Fibroblast of lung (primary cell): ENCODE measurements around the gene ST6GALNAC1. TPM values are rescaled to one million over a fixed set of nuclear protein-coding genes. Genes with fewer than 3 reads are reported as not detected.

Source experiments
- DNase-seq, 2 donors: peaks; one replicate each; pipeline versions ENCODE4 v3.0.0 to v3.0.0-alpha.2; 2010; ENCODE audit warnings: low read depth in 2 of 2
- H2AFZ ChIP-seq: 2 replicates; pipeline ENCODE4 v1.5.1; 2012; ENCODE audit warnings: low read length, control low read depth, inconsistent platforms
- H3K27ac ChIP-seq: 2 replicates; pipeline ENCODE4 v1.5.1; 2011; ENCODE audit warnings: low read length, control low read depth; ENCODE audit not compliant: insufficient read depth
- H3K27me3 ChIP-seq: 2 replicates; pipeline ENCODE4 v1.5.1; 2011; ENCODE audit warnings: mild to moderate bottlenecking, low read length; ENCODE audit not compliant: control insufficient read depth, insufficient read depth
- H3K36me3 ChIP-seq: 2 replicates; pipeline ENCODE4 v1.5.1; 2011; ENCODE audit warnings: low read length; ENCODE audit not compliant: control insufficient read depth, insufficient read depth
- H3K4me1 ChIP-seq: 2 replicates; pipeline ENCODE4 v1.5.1; 2011; ENCODE audit warnings: low read length; ENCODE audit not compliant: control insufficient read depth, insufficient read depth; ENCODE audit errors: extremely low read depth
- H3K4me2 ChIP-seq: 2 replicates; pipeline ENCODE4 v1.5.1; 2011; ENCODE audit warnings: low read length, control low read depth; ENCODE audit not compliant: insufficient read depth; ENCODE audit errors: extremely low read depth
- H3K4me3 ChIP-seq, 4 experiments: fragments of 200-600 bp in 1 of 4; sonication (generic) in 1 of 4; replicated peaks in 1 of 4; 2 replicates each; pipeline ENCODE4 v1.5.1; 2011 to 2016; ENCODE audit warnings: low read length in 4 of 4, low read depth in 3 of 4, mild to moderate bottlenecking in 3 of 4, control low read depth in 2 of 4, inconsistent platforms in 1 of 4, mixed read lengths in 1 of 4; ENCODE audit not compliant: insufficient read depth in 1 of 4; ENCODE audit errors: control extremely low read depth in 1 of 4
- H3K79me2 ChIP-seq: 2 replicates; pipeline ENCODE4 v1.5.1; 2012; ENCODE audit warnings: mild to moderate bottlenecking, low read length, inconsistent platforms; ENCODE audit not compliant: control insufficient read depth, insufficient read depth
- H3K9ac ChIP-seq: 2 replicates; pipeline ENCODE4 v1.5.1; 2011; ENCODE audit warnings: mild to moderate bottlenecking, low read length, control low read depth; ENCODE audit not compliant: insufficient read depth
- H3K9me3 ChIP-seq: 2 replicates; pipeline ENCODE4 v1.5.1; 2012; ENCODE audit warnings: low read depth, low read length; ENCODE audit not compliant: control insufficient read depth, insufficient read depth
- H4K20me1 ChIP-seq: 2 replicates; pipeline ENCODE4 v1.5.1; 2011; ENCODE audit warnings: low read length; ENCODE audit not compliant: control insufficient read depth, insufficient read depth; ENCODE audit errors: extremely low read depth
- CTCF ChIP-seq, 2 donors: IDR thresholded peaks in 1 of 2; conservative IDR thresholded peaks in 1 of 2; 1 replicate in 1 of 2; 2 replicates in 1 of 2; pipeline ENCODE4 v1.5.1; 2011 to 2012; ENCODE audit warnings: low read length in 2 of 2, control low read depth in 1 of 2, inconsistent platforms in 1 of 2, low read depth in 1 of 2, mild to moderate bottlenecking in 1 of 2
- EZH2 ChIP-seq: IDR thresholded peaks from 2 replicates; pipeline ENCODE4 v1.5.1; 2012; ENCODE audit warnings: low read length, control low read depth, mild to moderate bottlenecking; ENCODE audit errors: missing control alignments
- polyA plus RNA-seq, 2 donors: library from polyadenylated mRNA; depleted of rRNA in 1 of 2; stranded (reverse) in 1 of 2; unstranded in 1 of 2; fragments of >200 nt; gene quantifications; 2 replicates each; pipeline ENCODE4 v1.2.1, GENCODE V29; 2011 to 2012; ENCODE audit warnings: missing spikeins in 1 of 2
- total RNA-seq: library from RNA; depleted of rRNA; stranded (reverse); fragments of >200 nt; gene quantifications from 2 replicates; pipeline ENCODE4 v1.2.1, GENCODE V29; 2014

Gene ST6GALNAC1
- total and polyA plus RNA-seq, 2 donors (not counting 1 experiment from before 2014, with no cell fraction given): not detected

GRCh38 chr17:76684756-76685155 lies 41.2 kb upstream of the ST6GALNAC1 start:
- no peak for TF ChIP-seq EZH2
- no peak for TF ChIP-seq CTCF (conservative IDR thresholded peaks at IDR 0.05 in 1 of 2, IDR thresholded peaks at IDR 0.05 in 1 of 2; ENCODE audit: low read depth in 1 of 2, low read length in 2 of 2)
- Histone ChIP-seq H3K4me3 (no peak overlapping the region), H4K20me1 (no peaks in the 10 kb centered on the region), H3K9ac (no peak overlapping the region), H3K36me3 (peaks cover 18% of the 10 kb centered on the region), H2AFZ (no peak overlapping the region), H3K27ac (no peak overlapping the region), H3K4me2 (no peak overlapping the region), H3K9me3 (no peaks in the 10 kb centered on the region), H3K27me3 (no peaks in the 10 kb centered on the region), H3K79me2 (peaks cover 5% of the 10 kb centered on the region), H3K4me1 (peaks cover 20% of the 10 kb centered on the region)
- DNase-seq: no peak

- peaks cover 17% of the 10 kb centered on the region for H3K4me1 ChIP-seq
- no peaks in the 10 kb centered on the region for H3K27me3 ChIP-seq
- H2AFZ ChIP-seq: no peak overlapping the region
- H3K27ac ChIP-seq: no peak overlapping the region
- TF ChIP-seq CTCF (conservative IDR thresholded peaks at IDR 0.05 in 1 of 2, IDR thresholded peaks at IDR 0.05 in 1 of 2; ENCODE audit: low read depth in 1 of 2, low read length in 2 of 2) (no peak), EZH2 (no peak)
- no peak overlapping the region for H3K4me2 ChIP-seq
- DNase-seq: no peak
- H3K79me2 ChIP-seq: peaks cover 2% of the 10 kb centered on the region
- no peak overlapping the region for H3K9ac ChIP-seq
- H3K9me3 ChIP-seq: no peaks in the 10 kb centered on the region
- no peak overlapping the region for H3K4me3 ChIP-seq
- no peaks in the 10 kb centered on the region for H4K20me1 ChIP-seq
- H3K36me3 ChIP-seq: peaks cover 18% of the 10 kb centered on the region
Measured at GRCh38 chr17:76683921-76684745, 40.6 kb upstream of the ST6GALNAC1 start.

GRCh38 chr17:76683011-76683755 lies 39.6 kb upstream of the ST6GALNAC1 start:
- H3K4me3 ChIP-seq: no peak overlapping the region
- TF ChIP-seq EZH2: no peak
- no peak overlapping the region for H3K27ac ChIP-seq
- peaks cover 18% of the 10 kb centered on the region for H3K36me3 ChIP-seq
- H2AFZ ChIP-seq: no peak overlapping the region
- H3K79me2 ChIP-seq: peaks cover 2% of the 10 kb centered on the region
- no peak overlapping the region for H3K9ac ChIP-seq
- H3K27me3 ChIP-seq: no peaks in the 10 kb centered on the region
- no peaks in the 10 kb centered on the region for H3K9me3 ChIP-seq
- H4K20me1 ChIP-seq: no peaks in the 10 kb centered on the region
- no peak overlapping the region for H3K4me2 ChIP-seq
- no peak for DNase-seq
- peaks cover 12% of the 10 kb centered on the region for H3K4me1 ChIP-seq
